H1 (cell line): ENCODE data around the gene MMEL1. TPM values are rescaled to one million over a fixed set of nuclear protein-coding genes. Genes with fewer than 3 reads are reported as not detected.
"Not testable (repeated sequence)": the region's sequence is repeated elsewhere in the genome, so short reads cannot be mapped to it uniquely, and the experiment has no call there.

Source experiments
- CTCF ChIA-PET: fragments of 300-600 bp; sonication (Branson Sonifier 250); formaldehyde crosslinking; loops from one replicate; lab custom pipeline; 2021; ENCODE audit not compliant: partially characterized antibody; lab: Charles Lee
- POLR2A ChIA-PET: fragments of 300-600 bp; sonication (Branson Sonifier 250); formaldehyde crosslinking; loops from one replicate; lab custom pipeline; 2021; ENCODE audit warnings: inconsistent platforms; ENCODE audit not compliant: partially characterized antibody; lab: Charles Lee
- DNase-seq, 2 experiments: peaks; one replicate each; pipeline versions ENCODE4 v3.0.0 to v3.0.0-alpha.2; 2010 to 2022; ENCODE audit warnings: low spot score in 2 of 2, low read depth in 1 of 2, mixed read lengths in 1 of 2
- FAIRE-seq: peaks from 2 replicates; lab custom pipeline; 2011; peaks lifted over from hg19 to GRCh38; lab: Jason Lieb, UNC
- H2AFZ ChIP-seq: 2 replicates; pipeline ENCODE4 v1.8.1; 2012; ENCODE audit warnings: low read length, inconsistent platforms
- H2AK5ac ChIP-seq: 2 replicates; pipeline ENCODE4 v1.6.1; 2013; ENCODE audit warnings: low read depth, low read length
- H2BK120ac ChIP-seq: replicated peaks from 2 replicates; pipeline ENCODE3; 2013; ENCODE audit warnings: low read depth, low read length, inconsistent platforms
- H2BK12ac ChIP-seq: 2 replicates; pipeline ENCODE4 v1.6.1; 2013; ENCODE audit warnings: low read depth, low read length
- H2BK15ac ChIP-seq: 2 replicates; pipeline ENCODE4 v1.6.1; 2013; ENCODE audit warnings: low read length
- H2BK20ac ChIP-seq: 2 replicates; pipeline ENCODE4 v1.6.1; 2013; ENCODE audit warnings: low read length
- H2BK5ac ChIP-seq: 2 replicates; pipeline ENCODE4 v1.6.1; 2013; ENCODE audit warnings: low read depth, low read length
- H3K14ac ChIP-seq: 2 replicates; pipeline ENCODE4 v1.6.1; 2013; ENCODE audit warnings: inconsistent platforms; ENCODE audit not compliant: insufficient read length
- H3K18ac ChIP-seq: 2 replicates; pipeline ENCODE4 v1.6.1; 2013; ENCODE audit warnings: low read length; ENCODE audit errors: extremely low read depth
- H3K23ac ChIP-seq: 2 replicates; pipeline ENCODE4 v1.6.1; 2013; ENCODE audit warnings: inconsistent platforms; ENCODE audit not compliant: insufficient read length
- H3K23me2 ChIP-seq: 2 replicates; pipeline ENCODE4 v1.6.1; 2013; ENCODE audit warnings: low read depth, low read length
- H3K27ac ChIP-seq: 2 replicates; pipeline ENCODE4 v1.6.1; 2011; ENCODE audit warnings: low read depth, low read length, inconsistent platforms
- H3K27me3 ChIP-seq, 4 experiments: replicated peaks in 1 of 4; 1 replicate in 1 of 4; 2 replicates in 3 of 4; pipeline versions ENCODE4 v1.6.1 to v1.8.1; 2011 to 2013; ENCODE audit warnings: low read length in 3 of 4, mild to moderate bottlenecking in 3 of 4, inconsistent platforms in 2 of 4, mixed read lengths in 2 of 4, moderate library complexity in 1 of 4; ENCODE audit not compliant: control insufficient read depth in 3 of 4, insufficient read depth in 3 of 4; ENCODE audit errors: extremely low read depth in 1 of 4
- H3K36me3 ChIP-seq, 4 experiments: 2 replicates each; pipeline versions ENCODE4 v1.6.1 to v1.8.1; 2011 to 2013; ENCODE audit warnings: mild to moderate bottlenecking in 4 of 4, low read length in 3 of 4, moderate library complexity in 2 of 4, control low read depth in 1 of 4, inconsistent platforms in 1 of 4; ENCODE audit not compliant: insufficient read depth in 4 of 4, control insufficient read depth in 2 of 4
- H3K4ac ChIP-seq: replicated peaks from 2 replicates; pipeline ENCODE3; 2013; ENCODE audit warnings: low read length, low read depth, mixed read lengths, inconsistent platforms; ENCODE audit not compliant: insufficient read length
- H3K4me1 ChIP-seq, 4 experiments: replicated peaks in 1 of 4; 1 replicate in 1 of 4; 2 replicates in 3 of 4; pipeline versions ENCODE4 v1.6.1 to v1.8.1; 2011 to 2013; ENCODE audit warnings: low read length in 3 of 4, inconsistent platforms in 2 of 4, mixed read lengths in 1 of 4; ENCODE audit not compliant: insufficient read depth in 4 of 4, control insufficient read depth in 3 of 4
- H3K4me2 ChIP-seq, 2 experiments: 2 replicates each; pipeline versions ENCODE4 v1.6.1 to v1.8.1; 2011 to 2013; ENCODE audit warnings: low read depth in 2 of 2, low read length in 2 of 2, control low read depth in 1 of 2, inconsistent platforms in 1 of 2, mild to moderate bottlenecking in 1 of 2; ENCODE audit not compliant: insufficient read depth in 1 of 2
- H3K4me3 ChIP-seq, 4 experiments: fragments of 200-600, 300-600 bp in 1 of 4; sonication (generic), shearing (Covaris generic), sonication (Bioruptor Twin) in 1 of 4; 2 replicates each; pipeline versions ENCODE4 v1.5.1 to v1.8.1; 2011 to 2016; ENCODE audit warnings: low read length in 4 of 4, low read depth in 3 of 4, control low read depth in 2 of 4, inconsistent platforms in 2 of 4, mild to moderate bottlenecking in 2 of 4, mixed read lengths in 1 of 4, moderate library complexity in 1 of 4; ENCODE audit not compliant: insufficient read depth in 2 of 4; ENCODE audit errors: extremely low read depth in 1 of 4
- H3K56ac ChIP-seq: replicated peaks from 2 replicates; pipeline ENCODE3; 2013; ENCODE audit warnings: low read depth, mild to moderate bottlenecking, mixed read lengths, low read length, inconsistent platforms; ENCODE audit not compliant: insufficient read length
- H3K79me1 ChIP-seq: 2 replicates; pipeline ENCODE4 v1.6.1; 2013; ENCODE audit warnings: low read depth, low read length, control low read depth
- H3K79me2 ChIP-seq, 2 experiments: 2 replicates each; pipeline versions ENCODE4 v1.6.1 to v1.8.1; 2012 to 2013; ENCODE audit warnings: low read length in 2 of 2, mild to moderate bottlenecking in 2 of 2, inconsistent platforms in 1 of 2; ENCODE audit not compliant: insufficient read depth in 2 of 2, control insufficient read depth in 1 of 2
- H3K9ac ChIP-seq, 4 experiments: replicated peaks in 1 of 4; 1 replicate in 1 of 4; 2 replicates in 3 of 4; pipeline versions ENCODE4 v1.6.1 to v1.8.1; 2011 to 2013; ENCODE audit warnings: low read depth in 3 of 4, low read length in 3 of 4, control low read depth in 2 of 4, mild to moderate bottlenecking in 2 of 4, moderate library complexity in 2 of 4, inconsistent platforms in 1 of 4; ENCODE audit errors: extremely low read depth in 1 of 4
- H3K9me3 ChIP-seq, 2 experiments: 2 replicates each; pipeline versions ENCODE4 v1.6.1 to v1.8.1; 2012 to 2013; ENCODE audit warnings: mild to moderate bottlenecking in 2 of 2, moderate library complexity in 2 of 2, control low read depth in 1 of 2, inconsistent platforms in 1 of 2, low read depth in 1 of 2, low read length in 1 of 2, mixed read lengths in 1 of 2; ENCODE audit not compliant: insufficient read depth in 2 of 2
- H4K20me1 ChIP-seq, 2 experiments: replicated peaks in 1 of 2; 2 replicates each; pipeline versions ENCODE3 to v1.8.1; 2011 to 2013; ENCODE audit warnings: inconsistent platforms in 2 of 2, low read length in 2 of 2, mild to moderate bottlenecking in 1 of 2; ENCODE audit not compliant: insufficient read depth in 2 of 2, control insufficient read depth in 1 of 2
- H4K5ac ChIP-seq: 2 replicates; pipeline ENCODE4 v1.6.1; 2013; ENCODE audit warnings: low read length, low read depth, mixed read lengths, inconsistent platforms; ENCODE audit not compliant: insufficient read length
- H4K8ac ChIP-seq: 2 replicates; pipeline ENCODE4 v1.8.0; 2013; ENCODE audit warnings: mild to moderate bottlenecking, moderate library complexity, low read length, inconsistent platforms; ENCODE audit not compliant: insufficient read depth; ENCODE audit errors: extremely low read depth
- H4K91ac ChIP-seq: replicated peaks from 2 replicates; pipeline ENCODE3; 2013; ENCODE audit warnings: low read length, mixed read lengths, inconsistent platforms; ENCODE audit not compliant: insufficient read length
- WGBS, 2 experiments: shearing (Covaris generic) in 1 of 2; methylation state at CpG; one replicate each; pipeline versions ENCODE4 v1.1.6 to v1.1.7; 2013 to 2015; ENCODE audit warnings: low lambda C conversion rate in 2 of 2, mixed read lengths in 2 of 2, inconsistent platforms in 1 of 2, low coverage in 1 of 2, missing lambda C conversion rate in 1 of 2; ENCODE audit not compliant: insufficient replicate concordance in 2 of 2, insufficient coverage in 1 of 2, insufficient read length in 1 of 2; ENCODE audit errors: extremely low coverage in 1 of 2, missing lambda C conversion rate in 1 of 2; 5-methylcytosine and 5-hydroxymethylcytosine counted together
- polyA plus RNA-seq, 7 experiments: library from polyadenylated mRNA; depleted of rRNA in 3 of 7; stranded (reverse) in 5 of 7; unstranded in 2 of 7; fragments of >200 nt in 5 of 7; fragments of 200-250 nt in 2 of 7; gene quantifications; 1 replicate in 5 of 7; 2 replicates in 1 of 7; 4 replicates in 1 of 7; pipeline versions ENCODE4 v1.2.1 to v1.2.3, GENCODE V29; 2011 to 2013; ENCODE audit warnings: missing spikeins in 2 of 7, mixed read lengths in 2 of 7
- total RNA-seq: library from RNA; stranded (reverse); fragmentation: NEBNext Ultra II Directional; extraction: Animal tissue kit (Norgen Biotek cat#: 25700); gene quantifications from 2 replicates; pipeline ENCODE4 v1.2.1, GENCODE V29; 2021

Gene MMEL1
- total and polyA plus RNA-seq, 2 of the 8 experiments (the other 6 are each of a cell fraction or from before 2014, with no cell fraction given), result 0.91 to 1.7 TPM

GRCh38 chr1:2568187-2568816 lies 64.5 kb downstream of the MMEL1 start:
- WGBS, 2 experiments, result no CpG with 5 or more reads among the region's 17 CpGs
- H2BK5ac ChIP-seq, DNase-seq, H3K23me2 ChIP-seq, H3K14ac ChIP-seq, H4K5ac ChIP-seq, H2AK5ac ChIP-seq, H3K79me2 ChIP-seq, CTCF ChIA-PET, H3K4ac ChIP-seq, H3K4me2 ChIP-seq, FAIRE-seq, H3K18ac ChIP-seq, H3K36me3 ChIP-seq, H3K4me1 ChIP-seq, H2BK20ac ChIP-seq, H4K20me1 ChIP-seq, H3K4me3 ChIP-seq, H4K8ac ChIP-seq, H2BK120ac ChIP-seq, H3K23ac ChIP-seq, H3K56ac ChIP-seq, H3K27me3 ChIP-seq, H2BK12ac ChIP-seq, H2BK15ac ChIP-seq, POLR2A ChIA-PET, H3K9me3 ChIP-seq, H3K79me1 ChIP-seq, H3K9ac ChIP-seq, H4K91ac ChIP-seq, H2AFZ ChIP-seq, H3K27ac ChIP-seq: not testable (repeated sequence)
